NCI-H1092 (cell line): ENCODE data around the gene AHCTF1.
A peak's percentile ranks its signal among the peaks of the same experiment; 100 is the strongest.

Experiments used
- DNase-seq: peaks from one replicate; lab custom pipeline; 2025; lab: John Stamatoyannopoulos, UW

The AHCTF1 gene, protein sequence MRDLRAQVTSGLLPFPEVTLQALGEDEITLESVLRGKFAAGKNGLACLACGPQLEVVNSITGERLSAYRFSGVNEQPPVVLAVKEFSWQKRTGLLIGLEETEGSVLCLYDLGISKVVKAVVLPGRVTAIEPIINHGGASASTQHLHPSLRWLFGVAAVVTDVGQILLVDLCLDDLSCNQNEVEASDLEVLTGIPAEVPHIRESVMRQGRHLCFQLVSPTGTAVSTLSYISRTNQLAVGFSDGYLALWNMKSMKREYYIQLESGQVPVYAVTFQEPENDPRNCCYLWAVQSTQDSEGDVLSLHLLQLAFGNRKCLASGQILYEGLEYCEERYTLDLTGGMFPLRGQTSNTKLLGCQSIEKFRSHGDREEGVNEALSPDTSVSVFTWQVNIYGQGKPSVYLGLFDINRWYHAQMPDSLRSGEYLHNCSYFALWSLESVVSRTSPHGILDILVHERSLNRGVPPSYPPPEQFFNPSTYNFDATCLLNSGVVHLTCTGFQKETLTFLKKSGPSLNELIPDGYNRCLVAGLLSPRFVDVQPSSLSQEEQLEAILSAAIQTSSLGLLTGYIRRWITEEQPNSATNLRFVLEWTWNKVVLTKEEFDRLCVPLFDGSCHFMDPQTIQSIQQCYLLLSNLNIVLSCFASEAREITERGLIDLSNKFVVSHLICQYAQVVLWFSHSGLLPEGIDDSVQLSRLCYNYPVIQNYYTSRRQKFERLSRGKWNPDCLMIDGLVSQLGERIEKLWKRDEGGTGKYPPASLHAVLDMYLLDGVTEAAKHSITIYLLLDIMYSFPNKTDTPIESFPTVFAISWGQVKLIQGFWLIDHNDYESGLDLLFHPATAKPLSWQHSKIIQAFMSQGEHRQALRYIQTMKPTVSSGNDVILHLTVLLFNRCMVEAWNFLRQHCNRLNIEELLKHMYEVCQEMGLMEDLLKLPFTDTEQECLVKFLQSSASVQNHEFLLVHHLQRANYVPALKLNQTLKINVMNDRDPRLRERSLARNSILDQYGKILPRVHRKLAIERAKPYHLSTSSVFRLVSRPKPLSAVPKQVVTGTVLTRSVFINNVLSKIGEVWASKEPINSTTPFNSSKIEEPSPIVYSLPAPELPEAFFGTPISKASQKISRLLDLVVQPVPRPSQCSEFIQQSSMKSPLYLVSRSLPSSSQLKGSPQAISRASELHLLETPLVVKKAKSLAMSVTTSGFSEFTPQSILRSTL (N-terminal part only)

GRCh38 chr1:246931549-246932365 lies at the start of gene AHCTF1:
Gene AHCTF1 (minus strand): TSS chr1:246931948. CDS start chr1:246918370, 13,578 bp downstream.
- DNase-seq = peak; percentile 99

- no peak for DNase-seq
Observed at GRCh38 chr1:246978785-246979184, 47.0 kb upstream of the AHCTF1 start.

DNA sequence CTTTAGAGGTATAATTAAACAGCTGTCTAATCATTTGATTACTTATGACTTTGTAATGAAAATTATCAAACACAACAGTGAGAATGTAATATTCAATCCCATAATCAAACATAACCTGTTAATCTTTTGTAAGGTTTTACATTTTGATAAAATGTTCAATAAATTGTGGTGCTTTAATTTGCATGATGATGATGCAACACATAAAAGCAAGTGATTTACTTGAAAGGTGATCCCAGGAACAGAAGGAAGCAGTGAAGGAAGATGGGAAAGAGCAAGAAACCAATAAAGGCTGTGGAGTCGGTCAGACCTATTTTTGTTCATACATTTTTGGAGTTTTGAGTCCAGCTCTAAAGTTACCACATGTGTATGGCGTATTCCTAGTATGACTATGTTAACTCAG lies 46.5 kb upstream of the AHCTF1 start:
- no peak for DNase-seq

GRCh38 chr1:246971969-246972368 lies 40.2 kb upstream of the AHCTF1 start:
- no peak for DNase-seq

DNA sequence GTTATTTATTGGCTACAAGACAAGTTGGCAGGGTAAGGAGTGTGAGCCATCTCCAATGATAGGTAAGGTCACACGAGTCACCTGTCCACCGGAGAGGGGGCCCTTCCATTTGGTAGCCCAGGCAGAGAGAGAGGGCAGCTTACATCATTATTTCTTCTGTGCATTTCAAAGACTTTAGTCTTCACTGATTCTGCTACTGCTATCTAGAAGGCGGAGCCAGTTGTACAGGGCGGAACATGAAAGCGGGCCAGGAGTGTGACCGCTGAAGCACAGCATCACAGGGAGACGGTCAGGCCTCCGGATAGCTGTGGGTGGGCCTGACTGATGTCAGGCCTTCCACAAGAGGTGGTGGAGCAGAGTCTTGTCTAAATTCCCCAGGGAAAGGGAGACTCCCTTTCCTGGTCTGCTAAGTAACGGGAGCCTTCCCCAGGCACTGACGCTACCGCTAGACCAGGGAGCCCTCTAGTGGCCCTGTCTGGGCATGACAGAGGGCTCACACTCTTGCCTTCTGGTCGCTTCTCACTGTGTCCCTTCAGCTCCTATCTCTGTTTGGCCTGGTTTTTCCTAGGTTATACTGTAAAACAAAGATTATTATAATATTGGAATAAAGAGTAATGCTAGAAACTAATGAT lies 39.5 kb upstream of the AHCTF1 start:
- no peak for DNase-seq

DNA sequence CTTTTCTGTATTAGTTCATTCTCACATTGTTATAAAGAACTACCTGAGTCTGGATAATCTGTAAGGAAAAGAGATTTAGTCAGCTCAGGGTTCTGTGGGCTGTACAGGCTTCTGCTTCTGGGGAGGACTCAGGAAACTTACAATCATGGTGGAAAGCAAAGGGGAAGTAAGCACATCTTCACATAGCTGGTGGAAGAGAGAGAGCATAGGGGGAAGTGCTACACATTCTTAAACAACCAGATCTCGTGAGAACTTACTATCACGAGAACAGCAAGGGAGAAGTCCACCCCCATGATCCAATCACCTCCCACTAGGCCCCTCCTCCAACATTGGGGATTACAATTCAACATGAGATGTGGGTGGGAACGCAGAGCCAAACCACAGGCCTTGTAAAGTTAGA lies 37.9 kb upstream of the AHCTF1 start:
- no peak for DNase-seq

DNA sequence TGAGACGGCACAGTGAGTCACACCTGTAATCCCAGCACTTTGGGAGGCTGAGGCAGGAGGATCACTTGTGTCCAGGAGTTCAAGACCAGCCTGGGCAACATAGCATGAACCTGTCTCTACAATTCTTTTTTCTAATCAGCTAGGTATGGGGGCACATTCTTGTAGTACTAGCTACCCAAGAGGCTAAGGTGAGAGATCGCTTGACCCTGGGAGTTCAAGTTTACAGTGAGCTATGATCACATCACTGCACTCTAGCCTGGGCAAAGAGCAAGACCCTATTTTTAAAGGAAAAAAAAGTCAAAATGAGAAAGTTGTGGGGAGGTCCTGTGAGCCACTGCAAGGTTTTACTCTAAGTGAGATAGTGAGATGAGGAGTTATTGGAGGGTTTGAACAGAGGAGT lies 34.8 kb upstream of the AHCTF1 start:
- DNase-seq = no peak

- no peak for DNase-seq
Observed at GRCh38 chr1:246959944-246960693, 28.4 kb upstream of the AHCTF1 start.

DNA sequence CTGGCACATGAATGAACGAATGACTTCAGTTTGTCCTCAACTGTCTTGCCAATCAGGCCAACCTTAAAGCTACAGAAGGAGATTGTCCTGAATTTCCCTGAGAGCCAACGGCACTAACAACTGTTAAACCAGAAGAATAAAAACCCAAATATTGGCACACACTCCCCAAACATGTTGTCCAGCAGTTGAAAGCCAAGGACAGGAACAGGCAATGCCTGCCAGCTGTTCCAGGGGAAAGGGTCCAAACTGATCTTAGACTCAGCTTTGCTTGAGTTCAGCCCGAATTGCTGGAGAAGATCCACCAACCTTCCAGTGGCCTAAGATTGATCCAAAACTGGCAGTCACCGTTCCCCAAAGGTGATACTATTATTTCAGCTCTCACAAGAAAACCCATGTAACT lies 22.4 kb upstream of the AHCTF1 start:
- no peak for DNase-seq

- no peak for DNase-seq
Observed at GRCh38 chr1:246951413-246951812, 19.7 kb upstream of the AHCTF1 start.

- no peak for DNase-seq
Observed at GRCh38 chr1:246949956-246950355, 18.2 kb upstream of the AHCTF1 start.

- DNase-seq = no peak
Observed at GRCh38 chr1:246947255-246947654, 15.5 kb upstream of the AHCTF1 start.

DNA sequence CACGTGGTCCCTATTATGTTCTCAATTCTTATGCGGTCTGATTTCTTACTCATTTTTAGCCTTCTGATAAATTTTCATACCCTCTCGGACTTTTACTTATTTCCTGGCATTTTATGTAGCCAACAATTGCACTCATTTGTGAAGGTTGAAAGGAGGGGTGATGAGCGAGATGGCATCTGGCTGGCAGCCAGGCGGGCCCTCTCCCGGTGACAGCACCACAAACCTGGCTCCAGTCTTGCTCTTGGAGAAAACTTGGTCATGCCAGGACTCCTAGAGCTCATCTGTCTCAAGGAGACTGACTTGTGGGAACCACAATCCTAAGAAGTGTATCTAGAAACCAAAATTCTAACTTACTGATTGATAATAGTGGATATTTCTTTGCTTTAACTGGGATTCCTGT lies 14.6 kb upstream of the AHCTF1 start:
- no peak for DNase-seq

- no peak for DNase-seq
Observed at GRCh38 chr1:246934765-246935164, 3.0 kb upstream of the AHCTF1 start.

GRCh38 chr1:246933893-246934292 lies 2.1 kb upstream of the AHCTF1 start:
- DNase-seq = no peak

DNA sequence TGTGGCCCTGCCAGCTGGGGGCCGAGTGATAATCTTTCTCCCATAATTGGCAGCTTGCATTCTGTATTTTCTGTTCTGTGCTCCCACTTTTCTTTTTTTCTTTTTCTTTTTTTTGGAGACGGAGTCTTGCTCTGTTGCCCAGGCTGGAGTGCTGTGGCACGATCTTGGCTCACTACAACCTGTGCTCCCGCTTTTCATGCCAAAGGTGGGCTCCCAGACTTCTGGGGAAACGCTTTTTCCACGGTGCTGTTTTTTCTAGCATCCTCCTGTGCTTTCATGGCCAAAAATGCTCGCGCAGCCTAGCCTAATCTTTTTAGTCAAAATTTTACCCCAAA lies 585 bp upstream of the AHCTF1 start:
- DNase-seq = no peak

DNA sequence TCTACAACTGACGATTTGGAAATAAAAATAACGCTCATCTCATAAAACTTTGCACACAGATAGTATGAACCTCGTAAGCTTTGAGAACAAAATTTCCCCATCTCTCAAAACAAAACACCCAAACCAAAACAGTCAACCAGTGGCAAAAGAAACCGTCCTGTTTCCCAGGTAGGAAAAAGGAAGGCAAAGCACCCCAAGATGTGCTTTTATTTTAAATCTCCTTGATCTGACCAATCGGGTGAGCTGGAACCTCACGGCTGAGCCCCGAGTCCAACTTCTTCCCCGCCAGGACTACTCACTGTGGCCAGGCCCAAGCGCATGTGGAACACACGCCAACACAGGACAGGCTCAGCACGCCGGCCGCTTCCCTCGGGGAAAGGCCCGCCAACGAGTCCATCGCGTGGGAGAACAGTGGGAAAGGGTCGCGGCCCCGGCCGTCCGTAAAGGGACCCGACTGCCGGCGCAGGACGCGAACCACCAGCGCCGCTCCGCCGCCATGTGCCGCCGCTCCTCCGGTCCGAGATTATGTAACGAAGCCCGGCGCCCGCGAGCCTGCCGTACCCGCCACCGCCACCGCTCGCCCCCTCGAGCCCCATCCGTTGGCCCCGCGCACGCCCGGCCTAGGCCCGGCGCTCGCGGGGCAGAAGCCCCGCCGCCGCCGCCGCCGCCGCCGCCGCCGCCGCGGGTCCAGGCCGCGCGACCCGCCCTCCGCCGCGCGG lies 759 bp downstream of the AHCTF1 start:
- no peak for DNase-seq

GRCh38 chr1:246925997-246926626 lies 5.6 kb downstream of the AHCTF1 start:
- no peak for DNase-seq

GRCh38 chr1:246923900-246924299 lies 7.8 kb downstream of the AHCTF1 start:
- no peak for DNase-seq
